Smooth muscle cell of the brain vasculature (primary cell): ENCODE results near the gene TRAPPC6A.

Experiments
- DNase-seq: peaks from one replicate; pipeline ENCODE4 v3.0.0-alpha.2; 2012; ENCODE audit warnings: low read depth, low spot score

TRAPPC6A gene

DNA sequence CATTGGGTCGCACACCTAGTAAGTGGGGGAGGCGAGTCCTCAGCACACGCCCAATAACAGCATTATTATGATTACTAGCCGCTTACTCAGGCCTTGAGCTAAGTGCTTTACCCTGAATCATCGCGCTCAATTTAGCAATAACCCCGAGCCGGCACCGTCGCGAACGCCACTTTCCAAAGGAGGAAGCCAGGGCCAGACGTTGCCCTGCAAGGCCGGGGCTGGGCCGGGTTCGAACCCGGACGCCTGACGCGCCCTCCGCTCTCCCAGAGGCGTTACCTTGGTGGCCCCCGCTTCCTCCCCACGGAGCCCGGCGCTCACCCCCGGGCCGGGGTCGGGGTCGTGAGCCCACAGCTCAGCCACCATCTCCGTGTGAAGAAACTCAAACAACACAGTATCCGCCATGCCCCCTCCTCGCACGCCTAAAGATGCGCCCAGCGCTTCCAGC lies at the start of gene TRAPPC6A:
TSS of gene TRAPPC6A (minus strand) at position 421 of the 445 bp plus-strand sequence. CDS start at position 402, 19 bp downstream.
- no peak for DNase-seq

GRCh38 chr19:45224645-45225044 lies 46.6 kb upstream of the TRAPPC6A start:
- DNase-seq: no peak

DNA sequence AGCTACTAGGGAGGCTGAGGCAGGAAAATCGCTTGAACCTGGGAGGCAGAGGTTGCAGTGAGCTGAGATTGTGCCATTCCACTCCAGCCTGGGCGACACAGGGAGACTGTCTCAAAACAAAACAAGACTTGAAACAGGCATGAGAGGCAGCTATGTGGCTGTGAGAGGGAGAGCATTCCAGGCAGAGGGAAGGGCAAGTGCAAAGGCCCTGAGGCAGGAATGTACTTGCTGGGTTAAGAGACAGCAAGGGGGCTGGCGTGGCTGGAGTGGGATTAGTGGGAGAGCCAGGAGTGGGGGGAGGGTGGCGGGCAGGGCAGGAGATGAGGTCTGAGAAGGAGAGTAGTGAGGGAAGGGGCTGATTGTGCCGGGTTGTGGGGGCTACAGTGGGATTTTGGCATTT lies 45.8 kb upstream of the TRAPPC6A start:
- no peak for DNase-seq

DNA sequence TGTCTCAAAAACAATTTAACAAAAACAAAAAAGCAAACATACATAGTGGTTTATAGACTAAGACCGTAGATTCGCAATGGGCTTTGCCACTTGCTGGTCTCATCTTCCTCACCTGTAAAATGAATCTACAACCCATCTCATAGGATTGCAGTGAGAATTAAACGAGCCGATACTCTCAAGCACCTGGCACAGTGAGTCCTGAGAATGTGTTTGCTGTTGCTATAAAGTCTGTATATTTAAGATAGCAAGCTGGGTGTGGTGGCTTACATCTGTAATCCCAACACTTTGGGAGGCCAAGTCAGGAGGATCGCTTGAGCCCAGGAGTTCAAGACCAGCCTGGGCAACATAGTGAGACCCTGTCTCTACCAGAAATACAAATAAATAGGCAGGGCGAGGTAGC lies 44.7 kb upstream of the TRAPPC6A start:
- DNase-seq: no peak

DNA sequence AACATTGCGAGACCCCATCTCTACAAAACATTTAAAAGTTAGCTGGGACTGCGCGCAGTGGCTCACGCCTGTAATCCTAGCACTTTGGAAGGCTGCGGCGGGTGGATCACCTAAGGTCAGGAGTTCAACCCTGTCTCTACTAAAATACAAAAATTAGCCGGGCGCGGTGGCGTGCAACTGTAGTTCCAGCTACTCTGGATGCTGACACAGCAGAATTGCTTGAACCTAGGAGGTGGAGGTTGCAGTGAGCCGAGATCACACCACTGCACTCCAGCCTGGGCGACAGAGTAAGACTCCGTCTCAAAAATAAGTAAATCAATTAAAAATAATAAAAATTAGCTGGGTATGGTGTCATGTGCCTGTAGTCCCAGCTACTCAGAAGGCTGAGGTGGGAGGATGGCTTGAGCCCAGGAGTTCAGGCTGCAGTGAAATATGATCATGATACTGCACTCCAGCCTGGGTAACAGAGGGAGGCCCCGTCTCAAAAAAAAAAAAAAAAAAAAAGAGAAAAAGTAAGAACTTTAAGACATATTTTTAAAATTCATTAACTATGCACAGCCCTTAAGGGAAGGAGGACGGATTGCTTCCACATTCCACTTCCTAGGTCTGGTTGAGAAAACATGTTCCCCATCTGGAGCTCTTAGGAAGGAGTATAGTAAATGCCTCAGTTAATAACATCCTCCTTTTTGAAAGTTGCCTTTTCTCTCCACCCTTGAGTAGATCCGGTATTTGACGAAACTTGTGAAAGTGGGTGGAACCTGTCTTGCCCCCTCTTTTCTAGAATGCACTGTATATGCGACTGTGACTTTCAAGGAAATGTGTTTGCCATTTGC lies 41.1 kb upstream of the TRAPPC6A start:
- DNase-seq: no peak

- no peak for DNase-seq
Measured at GRCh38 chr19:45218426-45218825, 40.4 kb upstream of the TRAPPC6A start.

GRCh38 chr19:45217957-45218334 lies 39.9 kb upstream of the TRAPPC6A start:
- no peak for DNase-seq

- DNase-seq: no peak
Measured at GRCh38 chr19:45217193-45217956, 39.3 kb upstream of the TRAPPC6A start.

DNA sequence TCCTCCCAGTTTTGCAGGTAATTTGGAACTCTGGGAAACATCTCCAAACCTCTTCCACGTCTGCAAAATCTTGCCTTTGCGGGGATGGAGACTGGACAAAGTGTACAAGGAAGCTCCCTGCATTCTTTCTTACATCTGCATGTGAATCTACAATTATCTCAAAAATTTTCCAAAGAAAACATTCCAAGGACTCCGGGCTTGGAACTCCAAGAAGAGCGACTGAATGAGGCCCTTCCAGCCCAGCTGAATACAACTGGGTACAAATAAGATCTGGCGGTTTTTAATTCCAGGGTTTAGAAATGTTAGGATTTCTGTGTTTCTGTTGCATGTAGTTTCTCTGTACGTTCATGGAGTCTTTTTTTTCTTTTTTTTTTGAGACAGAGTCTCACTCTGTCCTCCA lies 38.6 kb upstream of the TRAPPC6A start:
- DNase-seq: no peak

- no peak for DNase-seq
Measured at GRCh38 chr19:45215391-45216191, 37.6 kb upstream of the TRAPPC6A start.

DNA sequence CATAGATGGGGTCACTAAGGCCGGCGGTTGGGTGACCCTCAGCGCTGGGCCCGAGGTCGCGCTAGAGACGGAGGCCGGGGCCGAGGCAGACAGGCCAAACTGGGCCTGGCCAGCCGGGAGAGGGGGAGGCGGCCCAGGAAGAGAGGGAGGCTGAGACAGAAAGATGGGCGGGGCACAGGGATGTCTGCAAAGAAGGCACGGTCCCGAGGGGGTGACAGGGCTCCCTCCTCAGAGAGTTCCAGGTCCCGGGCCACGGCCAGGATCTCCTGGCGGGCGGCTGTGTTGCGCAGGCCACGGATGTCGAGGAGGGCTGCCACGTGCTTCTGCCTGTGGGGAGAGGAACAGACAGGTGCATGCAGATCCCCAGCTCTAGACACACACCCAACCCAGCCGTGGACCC lies 35.0 kb upstream of the TRAPPC6A start:
- DNase-seq: no peak

- DNase-seq: no peak
Measured at GRCh38 chr19:45211751-45212381, 33.8 kb upstream of the TRAPPC6A start.

GRCh38 chr19:45206328-45206727 lies 28.3 kb upstream of the TRAPPC6A start:
- DNase-seq: no peak

DNA sequence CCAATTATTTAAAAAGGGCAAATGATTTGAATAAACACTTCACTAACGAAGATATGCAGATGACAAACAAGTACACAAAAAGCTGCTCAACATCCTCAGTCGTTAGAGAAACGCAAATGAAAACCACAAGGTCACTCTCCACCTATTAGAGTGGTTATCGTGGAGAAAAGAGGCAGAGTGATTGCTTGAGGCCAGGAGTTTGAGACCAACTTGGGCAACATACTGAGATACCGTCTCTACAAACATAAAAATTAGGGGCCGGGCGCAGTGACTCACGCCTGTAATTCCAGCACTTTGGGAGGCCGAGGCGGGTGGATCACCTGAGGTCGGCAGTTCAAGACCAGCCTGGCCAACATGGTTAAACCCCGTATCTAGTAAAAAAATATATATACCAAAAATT lies 27.8 kb upstream of the TRAPPC6A start:
- DNase-seq: no peak

GRCh38 chr19:45202637-45203036 lies 24.6 kb upstream of the TRAPPC6A start:
- no peak for DNase-seq

GRCh38 chr19:45200568-45200967 lies 22.5 kb upstream of the TRAPPC6A start:
- peak; percentile 15 for DNase-seq

DNA sequence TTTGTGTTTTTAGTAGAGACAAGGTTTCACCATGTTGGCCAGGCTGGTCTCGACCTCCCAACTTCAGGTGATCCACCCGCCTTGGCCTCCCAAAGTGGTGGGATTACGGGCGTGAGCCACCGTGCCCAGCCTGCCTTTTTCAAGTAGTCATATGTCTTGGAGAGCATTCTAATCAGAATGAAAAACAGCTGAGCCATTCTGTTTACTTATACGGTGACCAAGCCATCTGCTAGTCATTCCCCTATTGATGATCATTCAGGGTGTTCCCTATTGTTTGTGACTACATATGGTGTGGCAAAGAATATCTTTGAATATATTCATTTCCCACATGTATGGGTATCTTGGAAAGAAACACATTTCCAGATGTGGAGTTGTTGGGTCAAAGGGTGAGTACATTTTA lies 17.7 kb upstream of the TRAPPC6A start:
- DNase-seq: no peak

DNA sequence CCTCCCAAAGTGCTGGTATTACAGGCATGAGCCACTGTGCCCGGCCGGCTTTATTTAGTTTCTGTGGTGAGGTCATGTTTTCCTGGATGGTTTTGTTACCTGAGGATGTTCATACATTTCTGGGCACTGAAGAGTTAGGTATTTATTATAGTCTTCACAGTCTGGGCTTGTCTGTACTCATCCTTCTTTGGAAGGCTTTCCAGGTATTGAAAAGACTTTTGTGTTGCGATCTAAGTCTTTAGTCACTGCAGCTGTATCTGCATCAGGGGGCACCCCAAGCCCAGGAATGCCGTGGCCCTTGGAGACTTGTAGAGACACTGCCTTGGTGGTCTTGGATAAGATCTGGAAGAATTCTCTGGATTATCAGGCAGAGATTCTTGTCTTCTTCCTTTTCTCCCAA lies 13.3 kb upstream of the TRAPPC6A start:
- no peak for DNase-seq

- no peak for DNase-seq
Measured at GRCh38 chr19:45189971-45190370, 11.9 kb upstream of the TRAPPC6A start.

GRCh38 chr19:45187421-45188100 lies 9.5 kb upstream of the TRAPPC6A start:
- DNase-seq: no peak
